EH (cell line): ENCODE measurements around the gene PRDM16.

Experiments used
- DNase-seq: peaks from one replicate; pipeline ENCODE4 v3.0.0-alpha.2; 2015; ENCODE audit warnings: low read depth

Gene PRDM16

GRCh38 chr1:3433596-3434320, 364.8 kb downstream of the PRDM16 start:
- no peak for DNase-seq

- no peak for DNase-seq
These were observed 365.6 kb downstream of the PRDM16 start for GRCh38 chr1:3434406-3435110.

GRCh38 chr1:3435666-3436065, 366.7 kb downstream of the PRDM16 start:
- no peak for DNase-seq

- no peak for DNase-seq
These were observed 367.4 kb downstream of the PRDM16 start for GRCh38 chr1:3436451-3436850.

GRCh38 chr1:3436901-3437300, 367.9 kb downstream of the PRDM16 start:
- DNase-seq: no peak

- no peak for DNase-seq
These were observed 369.7 kb downstream of the PRDM16 start for GRCh38 chr1:3438661-3439180.

- no peak for DNase-seq
These were observed 370.6 kb downstream of the PRDM16 start for GRCh38 chr1:3439346-3440299.

- no peak for DNase-seq
These were observed 371.3 kb downstream of the PRDM16 start for GRCh38 chr1:3440300-3440681.

GRCh38 chr1:3440711-3441409, 371.9 kb downstream of the PRDM16 start:
- no peak for DNase-seq

- DNase-seq: no peak
These were observed 372.4 kb downstream of the PRDM16 start for GRCh38 chr1:3441410-3441847.

- no peak for DNase-seq
These were observed 372.9 kb downstream of the PRDM16 start for GRCh38 chr1:3441880-3442279.

GRCh38 chr1:3442331-3442730, 373.3 kb downstream of the PRDM16 start:
- no peak for DNase-seq

- no peak for DNase-seq
These were observed 373.9 kb downstream of the PRDM16 start for GRCh38 chr1:3442901-3443300.

- DNase-seq: no peak
These were observed 374.8 kb downstream of the PRDM16 start for GRCh38 chr1:3443807-3444206.

- no peak for DNase-seq
These were observed 375.3 kb downstream of the PRDM16 start for GRCh38 chr1:3444298-3444697.

GRCh38 chr1:3444736-3445135, 375.7 kb downstream of the PRDM16 start:
- no peak for DNase-seq

- DNase-seq: no peak
These were observed 381.3 kb downstream of the PRDM16 start for GRCh38 chr1:3450202-3450863.

GRCh38 chr1:3450983-3451382, 382.0 kb downstream of the PRDM16 start:
- no peak for DNase-seq

GRCh38 chr1:3451994-3452865, 383.2 kb downstream of the PRDM16 start:
- no peak for DNase-seq

- no peak for DNase-seq
These were observed 383.8 kb downstream of the PRDM16 start for GRCh38 chr1:3452866-3453175.
